Upper lobe of left lung (tissue), 6 donors: ENCODE results near the gene RWDD2A. TPM values are rescaled to one million over a fixed set of nuclear protein-coding genes. Genes with fewer than 3 reads are reported as not detected.
"Not testable (repeated sequence)": the region's sequence is repeated elsewhere in the genome, so short reads cannot be mapped to it uniquely, and the experiment has no call there.

ENCODE experiments used
- ATAC-seq, 2 donors: fragments of 200-7000 bp; cut with Tn5 transposase; one replicate each; pipeline ENCODE4 v1.9.1; 2022; ENCODE audit warnings: mild to moderate bottlenecking in 2 of 2, moderate library complexity in 2 of 2; ENCODE audit not compliant: low FRiP score in 2 of 2
- DNase-seq, 2 donors: peaks; one replicate each; pipeline ENCODE4 v3.0.0-alpha.2; 2019 to 2020
- H3K27ac ChIP-seq, 4 donors: fragments of 200-600 bp; sonication (generic); one replicate each; pipeline ENCODE4 v1.5.1; 2016 to 2019
- H3K27me3 ChIP-seq, 4 donors: fragments of 200-600 bp; sonication (generic); one replicate each; pipeline ENCODE4 v1.5.1; 2017 to 2019
- H3K36me3 ChIP-seq, 4 donors: fragments of 200-600 bp; sonication (generic); one replicate each; pipeline ENCODE4 v1.5.1; 2016 to 2019
- H3K4me1 ChIP-seq, 4 donors: fragments of 200-600 bp; sonication (generic); one replicate each; pipeline ENCODE4 v1.5.1; 2018 to 2019
- H3K4me3 ChIP-seq, 4 donors: fragments of 200-600 bp; sonication (generic); one replicate each; pipeline ENCODE4 v1.5.1; 2017 to 2019; ENCODE audit warnings: mild to moderate bottlenecking in 2 of 4, moderate library complexity in 1 of 4
- H3K9me3 ChIP-seq, 4 donors: fragments of 200-600 bp; sonication (generic); one replicate each; pipeline ENCODE4 v1.5.1; 2018 to 2019
- CTCF ChIP-seq, 6 experiments: fragments of 450-650 bp in 4 of 6; fragments of 200-600 bp in 2 of 6; sonication (generic) in 2 of 6; IDR thresholded peaks; one replicate each; pipeline ENCODE4 v1.5.1; 2016 to 2019; ENCODE audit warnings: antibody characterized with exemption in 6 of 6
- EP300 ChIP-seq, 4 donors: sonication (generic); formaldehyde crosslinking; IDR thresholded peaks; one replicate each; pipeline ENCODE4 v1.5.1; 2017; ENCODE audit warnings: antibody characterized with exemption in 4 of 4, control low read depth in 2 of 4
- POLR2A ChIP-seq, 4 donors: fragments of 450-650 bp; IDR thresholded peaks; one replicate each; pipeline ENCODE4 v1.5.1; 2016 to 2017; ENCODE audit warnings: antibody characterized with exemption in 4 of 4, mild to moderate bottlenecking in 2 of 4
- POLR2AphosphoS5 ChIP-seq, 2 donors: sonication (generic); formaldehyde crosslinking; IDR thresholded peaks; one replicate each; pipeline ENCODE4 v1.5.1; 2017; ENCODE audit warnings: antibody characterized with exemption in 2 of 2
- WGBS, 2 donors: methylation state at CpG; one replicate each; pipeline ENCODE4 v1.1.5; 2017 to 2018; 5-methylcytosine and 5-hydroxymethylcytosine counted together
- total RNA-seq, 6 donors: library from RNA; depleted of rRNA in 4 of 6; stranded (reverse); fragments of >200 nt in 4 of 6; gene quantifications; one replicate each; pipeline versions ENCODE4 v1.1.0 to v1.2.1, GENCODE V29; 2016 to 2021
- donor health status: DM: no; HTN: no; CAD: no; lungs with moderate emphysema.
- donor health status: DM: no; HTN: yes; CAD: no; lungs with severe emphysema.

RWDD2A gene
- total RNA-seq, 6 donors from 2014 or later: 2.3 to 5.2 (median 3.7) TPM

DNA sequence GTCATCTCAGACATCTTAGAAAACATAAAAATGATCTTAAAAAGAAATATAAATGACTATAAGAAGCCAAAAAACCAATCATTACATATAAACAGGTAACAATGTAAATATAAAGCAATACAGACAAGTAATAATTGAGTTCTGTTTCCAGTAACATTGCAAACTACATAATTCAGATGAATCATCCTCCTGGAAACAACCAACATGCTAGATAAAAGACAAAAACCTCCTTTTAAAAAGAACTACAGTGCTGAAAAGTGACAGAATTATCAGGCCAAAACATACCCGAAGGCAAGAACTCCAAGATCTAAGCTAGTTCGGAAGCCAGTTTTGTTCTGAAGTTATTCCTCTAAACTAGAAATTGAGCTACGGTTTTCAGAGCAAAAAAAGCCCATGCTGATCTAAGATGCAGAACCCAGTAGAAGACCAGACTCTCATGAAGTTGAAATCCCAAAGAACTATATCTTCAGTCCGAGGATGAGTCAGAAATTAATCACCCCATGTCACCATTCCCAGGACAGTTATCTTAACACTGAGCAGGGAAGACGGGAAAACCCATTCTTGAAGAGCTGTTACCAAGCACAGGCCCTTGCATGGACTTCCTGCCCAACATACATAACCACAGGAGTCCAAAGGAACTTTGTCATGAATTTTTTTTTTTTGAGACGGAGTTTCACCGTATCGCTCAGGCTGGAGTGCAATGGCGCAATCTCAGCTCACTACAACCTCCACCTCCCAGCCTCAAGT, 9.9 kb upstream of the RWDD2A start:
- no peaks in the 10 kb centered on the region for H3K9me3 ChIP-seq
- H3K27me3 ChIP-seq: no peaks in the 10 kb centered on the region
- no peak overlapping the region for H3K4me3 ChIP-seq
- TF ChIP-seq EP300 (IDR thresholded peaks at IDR 0.05) (no peak), POLR2A (IDR thresholded peaks at IDR 0.05) (no peak), POLR2AphosphoS5 (IDR thresholded peaks at IDR 0.05) (no peak), CTCF (IDR thresholded peaks at IDR 0.05) (no peak)
- no peak overlapping the region for H3K27ac ChIP-seq
- DNase-seq (no peak), ATAC-seq (peak; percentile 75 to 90)
- 74 to 80% methylated on average over 9 of the region's 9 CpGs for WGBS, 2 donors
- H3K4me1 ChIP-seq: peaks cover 0 to 6% (median 3%) of the 10 kb centered on the region in 4 donors
- peaks cover 7 to 97% (median 36%) of the 10 kb centered on the region in 4 donors for H3K36me3 ChIP-seq

- peaks cover 7 to 88% (median 32%) of the 10 kb centered on the region in 4 donors for H3K36me3 ChIP-seq
- DNase-seq (no peak), ATAC-seq (no peak)
- WGBS, 2 donors: 94 to 96% methylated on average over 2 of the region's 2 CpGs
- H3K27me3 ChIP-seq: no peaks in the 10 kb centered on the region
- H3K4me3 ChIP-seq: no peak overlapping the region
- TF ChIP-seq CTCF (IDR thresholded peaks at IDR 0.05) (no peak), POLR2AphosphoS5 (IDR thresholded peaks at IDR 0.05) (no peak)
- no peaks in the 10 kb centered on the region for H3K9me3 ChIP-seq
- H3K27ac ChIP-seq: no peak overlapping the region
- H3K4me1 ChIP-seq: peaks cover 0 to 6% (median 3%) of the 10 kb centered on the region in 4 donors
Measured at GRCh38 chr6:83185096-83185495, 8.1 kb upstream of the RWDD2A start.

GRCh38 chr6:83188501-83188900, 4.7 kb upstream of the RWDD2A start:
- ATAC-seq (no peak), DNase-seq (no peak)
- peaks cover 5 to 26% (median 14%) of the 10 kb centered on the region in 4 donors for H3K4me1 ChIP-seq
- no peak overlapping the region for H3K4me3 ChIP-seq
- no peaks in the 10 kb centered on the region for H3K9me3 ChIP-seq
- WGBS, 2 donors: 82 to 83% methylated on average over 3 of the region's 3 CpGs
- peaks cover 7 to 53% (median 12%) of the 10 kb centered on the region in 4 donors for H3K36me3 ChIP-seq
- H3K27me3 ChIP-seq: no peaks in the 10 kb centered on the region
- TF ChIP-seq POLR2AphosphoS5 (IDR thresholded peaks at IDR 0.05) (no peak), CTCF (IDR thresholded peaks at IDR 0.05) (no peak), EP300 (IDR thresholded peaks at IDR 0.05) (no peak), POLR2A (IDR thresholded peaks at IDR 0.05) (no peak)
- no peak overlapping the region for H3K27ac ChIP-seq

- Histone ChIP-seq H3K9me3 (no peaks in the 10 kb centered on the region), H3K4me3 (no peak overlapping the region), H3K27me3 (no peaks in the 10 kb centered on the region), H3K4me1 (peaks cover 14 to 35% (median 21%) of the 10 kb centered on the region in 4 donors), H3K27ac (no peak overlapping the region), H3K36me3 (peaks cover 0 to 33% (median 2%) of the 10 kb centered on the region in 4 donors)
- DNase-seq (no peak), ATAC-seq (no peak)
- WGBS, 2 donors: 85 to 98% methylated on average over 6 of the region's 6 CpGs
- TF ChIP-seq POLR2AphosphoS5 (IDR thresholded peaks at IDR 0.05) (no peak), EP300 (IDR thresholded peaks at IDR 0.05) (no peak), CTCF (IDR thresholded peaks at IDR 0.05) (no peak), POLR2A (IDR thresholded peaks at IDR 0.05) (no peak)
Measured at GRCh38 chr6:83190626-83191025, 2.5 kb upstream of the RWDD2A start.

DNA sequence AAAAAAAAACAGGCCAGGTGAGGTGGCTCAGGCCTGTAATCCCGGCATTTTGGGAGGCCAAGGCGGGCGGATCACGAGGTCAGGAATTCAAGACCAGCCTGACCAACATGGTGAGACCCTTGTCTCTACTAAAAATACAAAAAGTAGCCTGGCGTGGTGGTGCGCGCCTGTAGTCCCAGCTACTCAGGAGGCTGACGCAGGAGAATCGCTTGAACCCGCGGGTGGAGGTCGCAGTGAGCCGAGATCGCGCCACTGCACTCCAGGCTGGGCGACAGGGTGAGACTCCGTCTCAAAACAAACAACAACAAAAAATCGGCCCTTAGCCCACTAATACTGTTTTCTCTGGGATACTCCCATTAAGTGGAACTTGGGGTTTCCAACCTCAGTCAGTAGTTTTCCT, 1.2 kb upstream of the RWDD2A start:
- H3K27me3 ChIP-seq, H3K9me3 ChIP-seq, ATAC-seq: not testable (repeated sequence)
- H3K36me3 ChIP-seq: peaks cover 0 to 22% (median 0%) of the 10 kb centered on the region in 4 donors
- H3K4me1 ChIP-seq: peaks cover 14 to 35% (median 21%) of the 10 kb centered on the region in 4 donors
- peak in 1 of 2 donors; percentile 50 for DNase-seq
- 88 to 90% methylated on average over 18 of the region's 18 CpGs for whole genome bisulfite sequencing, 2 donors
- peak overlapping the region; percentile 77 to 95 (median 90) for H3K4me3 ChIP-seq
- H3K27ac ChIP-seq: peak overlapping the region in 2 of 4 donors; percentile 36 to 90
